ENCODE data around the gene MAPK4.
"Not testable (repeated sequence)": the region's sequence is repeated elsewhere in the genome, so short reads cannot be mapped to it uniquely, and the experiment has no call there.

MAPK4 gene

DNA sequence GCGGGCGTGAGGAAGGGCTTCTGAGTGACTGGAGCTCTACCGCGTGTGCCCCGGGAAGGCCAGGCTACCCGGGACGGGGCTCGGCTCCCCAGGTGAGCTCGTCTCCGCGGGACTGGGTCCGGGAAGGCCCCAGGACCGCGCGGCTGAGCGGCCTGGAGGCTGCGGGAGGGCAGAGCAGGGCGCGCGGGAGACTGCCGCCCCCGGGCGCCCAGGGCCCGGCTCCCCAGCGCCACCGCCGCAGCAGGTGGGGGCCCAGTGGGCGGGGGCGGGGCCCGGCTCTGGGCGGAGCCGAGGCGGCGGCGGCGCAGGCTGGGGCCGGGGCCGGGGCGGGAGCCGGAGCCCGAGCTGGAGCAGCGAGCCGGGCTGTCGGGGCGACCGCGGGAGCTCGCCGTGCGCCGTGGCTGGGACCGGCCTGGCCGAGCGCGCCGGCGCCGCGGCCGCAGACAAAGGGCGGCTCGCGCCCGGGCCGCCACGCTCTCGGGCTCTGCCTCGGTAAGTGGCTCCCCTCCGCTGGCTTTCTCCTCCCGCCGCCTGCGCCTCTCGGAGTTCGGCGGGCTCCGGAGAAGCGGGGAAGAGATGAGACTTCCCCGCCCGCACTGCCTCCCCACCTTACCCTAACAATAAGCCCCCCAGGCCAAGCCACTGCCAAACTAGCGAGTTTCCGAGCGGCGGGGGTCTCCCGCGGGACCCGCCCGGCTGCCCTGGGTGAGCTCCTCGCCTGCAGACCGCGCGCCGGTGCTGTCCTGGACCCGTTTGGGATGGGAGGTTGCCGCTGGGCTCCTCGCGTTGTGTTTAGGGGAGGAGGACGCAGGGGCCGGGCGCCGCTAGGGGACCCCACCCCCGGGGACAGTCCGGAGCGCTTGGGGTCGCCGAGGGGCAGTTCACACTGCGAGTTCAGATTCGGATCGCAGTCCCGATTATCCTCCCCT is at the start of gene MAPK4:
TSS of gene MAPK4 (plus strand) at position 336 of the 929 bp plus-strand sequence. CDS start 103,872 bp downstream, outside the sequence.
- DNase-seq (ENCODE audit: low read depth, low spot score): no peak

DNA sequence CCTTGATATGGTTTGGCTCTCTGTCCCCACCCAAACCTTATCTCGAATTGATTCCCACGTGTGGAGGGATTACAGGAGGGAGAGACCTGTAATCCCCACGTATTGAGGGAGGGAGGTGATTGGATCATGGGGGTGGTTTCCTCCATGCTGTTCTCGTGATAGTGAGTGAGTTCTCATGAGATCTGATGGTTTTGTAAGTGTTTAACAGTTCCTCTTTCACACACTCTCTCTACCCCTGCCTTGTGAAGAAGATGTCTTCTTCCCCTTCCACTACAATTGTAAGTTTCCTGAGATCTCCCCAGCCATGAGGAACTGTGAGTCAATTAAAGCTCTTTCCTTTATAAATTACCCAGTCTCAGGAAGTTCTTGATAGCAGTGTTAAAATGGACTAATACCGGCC is 42.6 kb upstream of the MAPK4 start:
- DNase-seq (ENCODE audit: low read depth, low spot score): not testable (repeated sequence)

DNA sequence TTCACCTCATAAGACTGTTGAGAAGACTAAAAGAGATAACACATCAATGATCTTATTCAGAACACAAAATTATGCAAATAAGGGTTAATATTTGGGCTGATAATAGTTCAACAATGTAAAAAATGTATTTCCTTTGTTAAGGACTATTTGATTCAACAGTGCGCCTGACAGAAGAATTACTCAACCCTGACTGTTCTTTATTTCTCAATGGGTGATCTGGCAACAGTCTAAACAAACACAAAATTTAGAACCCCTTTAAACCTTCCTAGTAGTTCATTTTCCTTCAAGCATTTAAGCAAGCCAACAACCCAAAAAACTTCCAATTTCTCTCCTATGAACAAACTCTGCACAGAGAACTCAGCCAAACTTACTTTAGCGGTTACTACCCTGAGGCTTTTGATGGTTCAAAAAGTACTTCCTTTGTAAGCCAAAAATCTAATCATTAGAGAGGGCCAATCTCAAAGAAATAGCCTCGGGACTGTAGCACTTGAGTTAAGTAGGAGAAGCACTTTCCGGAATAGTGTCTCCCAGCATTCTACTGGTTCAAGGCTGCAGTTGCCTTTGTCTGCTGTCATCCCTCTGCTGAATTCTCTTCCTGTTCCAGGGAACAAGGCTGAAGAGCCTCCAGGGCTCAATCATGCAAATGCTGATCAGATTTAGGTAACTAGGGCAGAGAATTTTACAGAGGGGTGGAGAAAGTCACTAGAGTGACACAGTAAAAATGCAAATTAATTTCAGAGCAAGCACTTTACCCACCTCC is 40.9 kb upstream of the MAPK4 start:
- no peak for DNase-seq (ENCODE audit: low read depth, low spot score)

DNA sequence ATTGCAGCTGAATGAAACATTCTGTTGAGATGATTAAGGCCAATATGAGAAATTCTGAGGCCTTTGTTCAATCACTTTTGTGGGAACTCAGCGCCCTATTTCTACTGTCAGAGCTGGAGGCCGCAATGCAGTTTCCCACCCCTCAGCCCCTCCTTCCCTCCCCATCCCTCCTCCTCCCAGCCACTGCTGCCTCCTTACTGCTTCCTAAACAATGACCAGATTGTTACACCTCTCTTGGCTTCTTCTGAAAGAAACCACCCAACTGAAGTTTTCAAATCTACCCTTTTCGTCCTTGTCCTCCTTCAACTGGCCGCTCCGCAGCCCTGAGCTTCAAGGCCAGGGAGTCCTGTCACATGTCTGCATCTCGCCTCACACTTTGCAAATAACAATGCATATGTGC is 36.7 kb upstream of the MAPK4 start:
- DNase-seq (ENCODE audit: low read depth, low spot score): no peak

DNA sequence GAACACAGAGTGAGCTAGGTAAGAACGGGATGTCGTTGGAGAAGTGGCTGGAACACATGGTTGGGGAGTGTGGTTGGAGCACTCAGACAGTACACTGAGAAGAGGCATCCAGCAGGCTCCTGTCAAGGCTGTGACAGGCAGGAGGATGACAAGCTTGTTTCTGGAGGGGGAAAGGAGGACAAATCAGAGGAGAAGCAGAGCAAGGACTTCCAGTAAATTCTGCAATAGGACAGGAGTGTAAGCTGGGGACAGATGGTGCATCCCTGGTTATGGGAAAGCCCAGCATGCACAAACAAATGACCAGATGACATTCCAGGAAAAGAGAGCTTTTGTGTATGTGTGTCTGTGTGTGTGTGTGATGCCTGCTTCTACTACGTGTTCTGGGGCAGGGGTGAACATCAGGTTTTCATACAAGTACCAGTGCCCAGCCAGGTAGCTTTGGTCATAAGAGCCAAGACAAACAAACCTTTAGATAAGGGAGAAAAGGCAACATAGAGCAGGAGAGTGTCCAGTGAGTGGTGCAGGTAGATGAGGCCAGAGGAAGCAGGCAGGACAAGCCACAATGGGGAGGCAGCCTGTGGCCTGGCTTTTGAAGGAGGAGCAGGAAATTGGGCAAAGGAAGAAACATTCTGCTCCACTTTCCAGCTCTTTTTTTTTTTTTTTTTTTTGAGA is 32.1 kb upstream of the MAPK4 start:
- no peak for DNase-seq (ENCODE audit: low read depth, low spot score)

DNA sequence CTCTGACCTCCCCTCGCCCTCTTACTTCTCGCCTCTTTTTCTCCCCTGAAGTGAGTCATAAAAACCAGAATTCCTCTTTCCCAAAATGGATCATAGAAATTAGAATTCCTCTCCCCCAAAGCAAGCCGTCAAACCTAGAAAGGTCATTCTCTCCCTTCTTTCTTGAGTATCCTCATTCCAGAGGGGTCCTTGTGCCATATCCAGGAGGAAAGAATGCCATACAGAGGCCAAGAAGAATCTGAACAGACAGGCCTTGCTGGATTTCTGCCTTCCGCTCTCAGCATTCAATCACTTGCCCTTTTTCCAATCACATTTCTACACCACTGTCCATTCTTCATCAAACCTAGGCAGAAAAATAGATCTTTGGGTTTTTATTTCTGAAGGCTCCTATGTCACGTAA is 31.1 kb upstream of the MAPK4 start:
- no peak for DNase-seq (ENCODE audit: low read depth, low spot score)

DNA sequence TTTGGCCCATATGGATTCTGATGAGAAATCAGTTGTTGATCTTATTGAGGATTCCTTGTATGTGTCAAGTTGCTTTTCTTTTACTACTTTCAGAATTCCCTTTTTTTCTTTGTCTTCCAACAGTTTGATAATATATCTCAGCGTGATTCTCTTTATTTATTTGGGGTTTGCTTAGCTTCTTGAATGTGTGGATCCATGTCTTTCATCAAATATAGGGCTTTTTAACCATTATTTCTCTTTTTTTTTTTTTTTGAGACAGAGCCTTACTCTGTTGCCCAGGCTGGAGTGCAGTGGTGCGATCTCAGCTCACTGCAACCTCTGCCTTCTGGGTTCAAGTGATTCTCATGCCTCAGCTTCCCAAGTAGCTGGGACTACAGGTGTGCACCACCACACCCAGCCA is 26.1 kb upstream of the MAPK4 start:
- DNase-seq (ENCODE audit: low read depth, low spot score): not testable (repeated sequence)

DNA sequence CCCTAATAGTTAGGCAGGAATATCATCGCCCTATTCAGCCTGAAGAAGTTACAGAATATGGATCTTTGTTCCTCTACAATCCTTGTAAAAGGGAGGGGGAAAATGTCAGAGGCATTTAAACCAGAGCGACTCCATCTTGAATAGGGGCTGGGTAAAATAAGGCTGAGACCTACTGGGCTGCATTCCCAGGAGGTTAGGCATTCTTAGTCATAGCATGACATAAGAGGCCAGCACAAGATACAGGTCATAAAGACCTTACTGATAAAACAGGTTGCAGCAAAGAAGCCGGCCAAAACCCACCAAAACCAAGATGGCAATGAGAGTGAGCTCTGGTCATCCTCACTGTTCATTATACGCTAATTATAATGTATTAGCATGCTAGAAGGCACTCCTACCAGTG is 15.4 kb upstream of the MAPK4 start:
- not testable (repeated sequence) for DNase-seq (ENCODE audit: low read depth, low spot score)

DNA sequence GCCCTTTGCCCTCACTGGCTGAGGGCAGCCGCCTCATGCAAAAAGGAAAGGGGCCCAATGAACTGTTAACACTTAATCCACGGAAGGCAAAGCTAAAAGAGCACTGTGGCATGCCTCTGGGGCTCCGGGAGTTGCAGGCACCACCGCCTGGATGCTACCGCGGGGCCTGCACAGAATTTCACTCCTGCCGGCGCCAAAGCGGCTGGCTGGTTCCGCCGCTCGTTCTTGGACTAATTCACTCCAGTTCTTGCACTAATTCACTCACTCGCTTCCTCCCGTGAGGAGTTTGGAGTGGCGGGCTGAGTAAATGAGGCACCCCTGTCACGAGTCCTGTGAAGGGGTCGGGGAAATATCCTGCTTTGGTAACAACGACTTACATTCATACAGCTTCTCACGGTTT is 14.0 kb upstream of the MAPK4 start:
- no peak for DNase-seq (ENCODE audit: low read depth, low spot score)

DNA sequence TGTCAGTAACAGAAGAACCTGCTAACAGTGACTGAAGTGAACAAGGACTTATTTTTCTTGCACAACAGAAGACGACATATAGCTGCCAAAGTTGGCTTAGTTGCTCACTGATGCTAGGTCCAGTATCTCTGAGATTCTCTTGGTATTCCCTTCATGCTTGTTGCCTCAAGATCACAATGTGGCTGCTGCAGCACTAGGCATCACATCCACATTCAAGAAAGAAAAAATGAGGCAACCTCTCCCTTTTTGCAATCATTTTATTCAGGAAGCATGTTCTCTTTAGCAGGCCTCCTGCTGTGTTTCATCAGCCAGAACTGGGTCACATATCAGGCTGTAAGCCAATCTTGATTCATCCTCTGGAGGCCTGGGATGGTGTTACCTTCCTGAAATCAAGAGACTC is 11.7 kb upstream of the MAPK4 start:
- no peak for DNase-seq (ENCODE audit: low read depth, low spot score)

DNA sequence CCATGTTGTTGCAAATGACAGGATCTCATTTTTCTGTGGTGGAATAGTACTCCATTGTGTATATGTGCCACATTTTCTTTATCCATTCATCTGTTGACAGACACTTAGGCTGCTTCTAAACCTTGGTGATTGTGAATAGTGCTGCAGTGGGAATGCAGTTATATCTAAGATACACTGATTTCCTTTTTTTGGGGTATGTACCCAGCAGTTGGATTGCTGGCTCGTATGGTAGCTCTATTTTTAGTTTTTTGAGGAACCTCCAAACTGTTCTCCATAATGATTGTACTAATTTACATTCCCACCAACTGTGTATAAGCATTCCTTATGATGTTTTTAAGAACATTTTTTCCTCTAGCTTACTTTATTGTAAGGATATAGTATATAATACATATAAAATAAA is 8.2 kb upstream of the MAPK4 start:
- DNase-seq (ENCODE audit: low read depth, low spot score): not testable (repeated sequence)

DNA sequence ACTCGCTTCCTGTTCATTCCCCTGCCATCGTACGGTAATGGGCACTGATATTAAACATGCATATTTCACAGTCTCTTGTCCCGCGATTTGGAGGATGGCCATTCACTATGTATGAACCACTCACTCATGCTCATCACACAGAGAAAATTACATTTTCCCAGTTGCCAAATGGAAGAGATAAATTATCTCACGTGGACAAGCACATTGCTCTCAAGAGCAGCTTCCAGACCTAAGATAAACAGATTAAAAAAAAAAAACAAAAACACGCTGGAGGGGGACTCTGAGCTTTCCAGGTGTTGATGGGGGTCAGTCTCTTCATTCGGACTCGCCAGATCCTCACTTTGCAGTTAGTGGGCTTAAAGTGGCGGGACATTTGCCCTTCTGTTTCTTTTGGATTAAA is 1.7 kb upstream of the MAPK4 start:
- no peak for DNase-seq (ENCODE audit: low read depth, low spot score)

DNA sequence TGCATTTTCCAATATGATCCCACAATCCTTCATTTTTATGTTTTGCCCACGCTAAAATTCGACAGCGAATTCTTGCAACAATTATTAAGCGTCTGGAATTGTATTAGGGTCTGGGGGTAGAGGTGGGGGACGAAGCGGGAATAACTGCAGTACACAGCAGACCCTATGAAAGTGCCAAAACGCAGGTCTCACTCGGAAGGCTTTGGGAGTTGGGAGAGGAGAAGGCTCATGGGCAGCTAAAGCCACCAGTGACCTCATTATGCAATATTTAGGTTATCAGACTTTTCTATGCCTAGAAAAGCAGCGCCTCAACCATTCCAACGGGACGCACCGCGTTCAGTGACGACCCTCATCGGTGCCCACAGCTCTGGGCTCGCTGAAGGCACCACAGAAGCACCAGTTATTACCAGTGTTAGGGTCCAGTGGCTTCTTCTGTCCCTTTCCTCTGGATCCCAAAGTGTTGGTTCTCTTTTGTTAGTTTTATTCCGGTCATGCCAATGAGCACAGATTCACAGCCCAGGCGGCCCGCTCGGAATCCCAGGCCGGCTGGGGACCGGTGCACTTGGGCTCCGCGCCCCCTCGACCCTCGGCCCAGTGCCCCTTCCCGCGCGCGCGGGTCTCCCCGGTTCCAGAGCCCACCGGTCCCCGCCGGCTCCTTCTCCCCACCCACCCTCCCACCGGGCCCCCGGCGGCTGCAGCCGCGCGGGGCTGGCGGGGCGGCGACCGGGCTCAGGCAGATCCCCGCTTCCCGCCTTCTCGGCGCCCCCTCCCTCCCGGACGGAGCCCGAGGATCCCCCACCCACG is 737 bp upstream of the MAPK4 start:
- no peak for DNase-seq (ENCODE audit: low read depth, low spot score)

DNA sequence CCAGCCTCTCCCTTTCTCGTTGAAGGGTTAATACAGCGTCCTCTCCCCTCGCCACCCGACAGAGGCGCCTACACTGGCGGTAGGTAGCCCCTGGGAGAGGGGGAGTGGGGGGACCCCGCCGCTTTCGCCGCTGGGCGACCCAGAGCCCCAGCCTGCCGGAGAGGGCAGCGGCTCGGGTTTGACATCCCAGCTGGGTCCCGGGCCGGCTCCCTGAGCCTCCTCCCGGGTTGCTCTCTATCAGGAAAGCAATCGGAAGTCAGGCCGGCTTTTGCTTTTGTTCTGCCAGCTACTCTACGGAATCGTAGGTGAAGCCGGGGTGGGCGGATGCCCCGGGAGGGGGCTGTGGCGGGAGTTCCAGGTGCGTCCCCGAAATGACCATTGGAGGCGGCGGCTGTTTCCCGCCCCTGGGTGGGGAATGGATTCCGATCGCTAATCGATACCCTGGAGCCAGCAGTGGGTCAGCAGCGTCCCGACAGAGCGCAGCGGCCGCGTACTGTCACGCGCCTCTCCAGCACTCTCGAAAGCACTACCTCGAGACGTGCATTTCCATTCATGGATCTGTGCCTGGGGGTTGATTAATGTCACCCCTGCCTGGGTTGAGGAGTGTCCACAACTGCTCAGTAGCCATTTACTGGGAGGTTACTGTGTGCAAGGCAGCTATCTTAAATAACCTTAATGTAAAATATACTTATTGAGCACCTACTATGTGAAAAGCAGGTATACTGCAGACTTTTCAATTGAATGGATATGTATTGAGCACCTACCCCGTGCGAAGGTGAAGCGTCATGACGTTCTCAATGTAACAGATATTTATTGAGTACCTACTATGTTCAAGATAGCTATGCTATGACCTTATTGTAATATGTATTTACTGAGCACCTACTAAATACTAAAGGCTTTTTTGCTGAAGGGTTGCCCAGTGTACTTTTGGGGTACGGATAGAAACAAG is 1.1 kb downstream of the MAPK4 start:
- no peak for DNase-seq (ENCODE audit: low read depth, low spot score)

DNA sequence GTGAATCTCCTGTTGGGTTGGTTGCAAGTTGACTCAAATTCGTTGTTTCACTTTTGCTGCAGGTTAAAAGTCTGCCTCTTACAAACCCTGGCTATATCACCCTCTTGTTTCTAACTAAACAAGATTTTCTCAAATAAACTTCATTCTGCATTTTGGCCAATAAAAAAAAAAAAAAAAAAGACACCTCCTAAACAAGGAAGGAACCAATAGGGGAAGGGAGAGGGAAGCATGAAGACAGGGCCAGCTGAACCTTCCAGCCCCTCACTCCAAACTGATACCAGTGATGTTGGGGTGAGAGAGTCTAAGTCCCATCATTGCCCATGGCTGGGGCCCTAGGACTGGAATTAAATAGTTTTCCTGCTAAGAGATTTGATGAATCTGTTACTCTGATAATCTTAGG is 2.4 kb downstream of the MAPK4 start:
- DNase-seq (ENCODE audit: low read depth, low spot score): not testable (repeated sequence)

DNA sequence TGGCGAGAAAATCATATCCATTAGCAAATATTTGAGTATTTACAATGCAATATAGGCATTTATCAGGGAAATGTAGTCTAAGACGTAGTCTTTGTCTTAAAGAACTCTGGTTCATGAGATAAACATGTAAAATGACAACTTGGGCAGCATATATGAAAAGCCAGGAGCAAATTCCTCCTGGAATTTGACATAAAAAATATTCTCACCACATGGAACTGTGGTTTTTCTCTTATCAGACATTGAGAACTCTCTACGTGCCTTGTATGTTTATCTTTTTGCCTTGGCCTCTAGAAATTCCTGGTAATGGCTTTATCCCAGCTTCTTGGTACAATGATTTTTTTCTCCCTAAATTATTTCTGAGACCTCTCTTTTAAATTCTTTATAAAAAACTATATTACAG is 2.8 kb downstream of the MAPK4 start:
- DNase-seq (ENCODE audit: low read depth, low spot score): no peak

DNA sequence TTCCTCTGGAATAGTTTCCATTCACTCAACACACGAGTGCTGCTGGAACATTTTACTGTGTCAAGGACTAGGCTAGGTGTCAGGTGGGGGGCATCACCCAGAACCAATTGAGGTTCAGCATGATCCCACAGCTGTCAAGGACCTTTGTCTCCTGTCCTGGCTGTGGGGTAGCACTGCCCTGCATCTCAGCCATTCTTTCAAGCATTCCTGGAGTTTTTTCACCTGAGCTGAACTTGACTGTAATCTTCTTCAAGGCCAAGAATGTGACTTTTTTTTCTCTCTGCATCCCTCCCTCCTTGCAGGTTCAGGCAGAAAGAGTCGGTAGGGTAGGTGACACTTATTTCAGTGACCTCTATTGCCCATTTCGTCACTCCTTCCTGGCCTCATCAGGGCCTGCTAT is 3.5 kb downstream of the MAPK4 start:
- no peak for DNase-seq (ENCODE audit: low read depth, low spot score)

DNA sequence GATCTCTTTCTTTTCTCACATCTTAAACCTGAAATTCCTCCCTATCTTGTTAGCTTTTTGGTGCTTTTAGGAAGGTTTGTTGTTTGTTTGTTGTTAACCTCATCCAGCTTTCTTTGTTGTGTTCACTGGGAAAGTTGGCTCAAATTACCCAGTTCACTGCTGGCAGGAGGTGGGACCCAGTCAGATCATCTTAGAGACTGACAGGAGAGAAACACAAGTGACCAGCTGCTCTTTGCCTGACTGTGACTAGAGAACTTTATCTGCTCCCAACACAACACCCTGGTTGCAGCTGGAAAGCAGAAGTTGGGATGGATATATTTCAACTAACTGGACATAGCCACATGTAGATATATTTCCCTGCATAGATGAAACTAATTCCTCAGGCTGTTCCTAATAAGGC is 10.0 kb downstream of the MAPK4 start:
- DNase-seq (ENCODE audit: low read depth, low spot score): no peak

DNA sequence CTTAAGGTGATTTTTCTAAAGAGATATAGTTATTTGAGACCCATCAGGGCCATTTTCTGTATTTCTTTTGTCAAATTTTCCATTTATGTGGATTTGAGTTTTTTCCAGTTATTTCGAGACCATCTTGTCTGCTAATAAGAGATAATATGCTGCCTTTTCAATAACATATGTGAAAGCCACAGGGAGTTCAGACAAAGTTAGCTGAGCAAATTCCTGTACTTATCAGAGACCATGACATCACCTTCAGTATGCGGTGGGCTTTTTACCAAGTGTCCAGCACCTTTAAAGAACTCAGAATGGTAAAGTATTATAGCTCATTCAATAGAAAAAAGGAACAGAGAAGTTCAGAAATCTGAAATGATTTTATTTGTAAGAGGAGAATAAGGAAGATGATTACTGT is 11.7 kb downstream of the MAPK4 start:
- DNase-seq (ENCODE audit: low read depth, low spot score): no peak

DNA sequence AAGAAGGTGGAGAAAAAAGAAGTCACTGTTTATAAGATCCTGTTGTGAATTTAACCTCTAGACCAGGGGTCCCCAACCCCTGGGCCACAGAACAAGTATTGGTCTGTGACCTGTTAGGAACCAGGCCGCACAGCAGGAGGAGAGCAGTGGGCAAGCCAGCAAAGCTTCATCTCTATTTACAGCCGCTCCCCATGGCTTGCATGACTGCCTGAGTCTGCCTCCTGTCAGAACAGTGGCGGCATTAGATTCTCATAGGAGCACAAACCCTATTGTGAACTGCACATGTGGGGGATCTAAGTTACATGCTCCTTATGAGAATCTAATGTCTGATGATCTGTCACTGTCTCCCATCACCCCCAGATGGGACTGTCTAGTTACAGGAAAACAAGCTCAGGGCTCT is 13.3 kb downstream of the MAPK4 start:
- not testable (repeated sequence) for DNase-seq (ENCODE audit: low read depth, low spot score)

Measured in smooth muscle cell of the brain vasculature (primary cell).